Measurements from ENCODE around the gene H6PD.

H6PD gene

DNA sequence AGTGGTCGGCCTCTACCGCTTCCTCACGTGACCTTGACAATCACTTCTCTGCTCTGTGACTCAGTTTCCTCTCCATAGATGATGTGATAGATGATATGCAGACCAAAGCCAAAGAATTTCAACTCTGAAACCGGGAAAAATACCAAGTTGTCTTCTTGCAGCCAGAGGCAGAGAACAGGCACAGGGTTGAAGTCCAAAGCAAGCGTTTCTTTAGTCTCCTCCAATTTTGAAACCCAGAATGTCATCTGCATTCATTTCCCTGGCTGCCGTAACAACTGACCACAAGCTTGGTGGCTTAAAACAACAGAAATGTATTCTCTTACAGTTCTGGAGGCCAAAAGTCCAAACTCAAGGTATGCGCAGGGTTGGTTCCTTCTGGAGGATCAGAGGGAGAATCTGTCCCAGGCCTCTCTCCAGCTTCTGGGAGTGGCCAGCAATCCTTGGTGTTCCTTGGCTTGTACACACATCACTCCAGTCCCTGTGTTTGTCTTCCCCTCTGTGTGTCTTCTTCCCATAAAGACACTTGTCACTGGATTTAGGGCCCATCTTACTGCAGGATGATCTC lies 30.3 kb upstream of the H6PD start:
- DNase-seq (ENCODE audit: low read depth in 2 of 2), result no peak

DNA sequence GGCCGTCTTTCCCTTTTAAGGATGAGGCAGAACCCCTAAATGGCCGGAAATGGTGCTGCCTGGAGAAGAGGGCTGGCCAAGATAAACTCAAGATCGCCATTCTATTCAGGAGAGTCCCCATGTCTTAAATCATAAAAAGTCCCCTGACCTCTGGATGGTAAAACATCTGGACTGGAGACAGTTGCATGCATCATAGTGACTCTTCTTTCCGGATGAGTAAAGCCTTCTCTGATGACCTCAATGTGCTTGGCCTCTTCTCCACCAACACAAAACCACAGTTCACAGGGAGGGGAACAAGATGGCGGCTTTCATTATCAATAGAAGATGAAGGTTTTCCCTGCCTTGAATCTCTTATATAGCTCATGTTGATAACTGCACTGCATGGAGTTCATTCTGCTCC lies 27.5 kb upstream of the H6PD start:
- DNase-seq (ENCODE audit: low read depth in 2 of 2), result no peak

- no peak for DNase-seq (ENCODE audit: low read depth in 2 of 2)
Observed at GRCh38 chr1:9207715-9208114, 26.9 kb upstream of the H6PD start.

DNA sequence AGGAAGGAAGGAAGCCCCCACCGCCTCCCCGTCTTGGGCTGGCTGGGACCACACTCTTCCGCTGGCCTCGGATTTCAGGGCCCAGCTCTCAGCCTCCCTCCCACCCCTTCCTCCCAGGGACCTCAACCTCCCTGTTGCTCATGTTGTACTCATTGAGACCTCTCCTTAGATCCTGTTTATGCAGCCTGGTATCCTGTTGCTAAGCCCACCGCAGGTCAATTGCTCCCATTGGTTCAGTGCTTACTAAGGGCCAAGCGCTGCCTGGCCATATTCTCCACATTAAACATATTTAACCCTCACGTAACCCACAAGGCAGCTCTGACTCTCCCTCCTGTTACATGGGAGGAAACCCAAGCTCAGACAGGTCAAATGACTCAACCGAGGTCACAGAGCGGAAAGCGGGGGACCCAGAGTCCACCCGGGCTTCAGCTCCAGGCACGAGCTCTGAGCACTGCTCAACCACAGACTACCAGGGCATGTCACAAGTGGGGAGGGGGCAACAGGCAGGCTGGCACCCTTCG lies 23.2 kb upstream of the H6PD start:
- no peak for DNase-seq (ENCODE audit: low read depth in 2 of 2)

DNA sequence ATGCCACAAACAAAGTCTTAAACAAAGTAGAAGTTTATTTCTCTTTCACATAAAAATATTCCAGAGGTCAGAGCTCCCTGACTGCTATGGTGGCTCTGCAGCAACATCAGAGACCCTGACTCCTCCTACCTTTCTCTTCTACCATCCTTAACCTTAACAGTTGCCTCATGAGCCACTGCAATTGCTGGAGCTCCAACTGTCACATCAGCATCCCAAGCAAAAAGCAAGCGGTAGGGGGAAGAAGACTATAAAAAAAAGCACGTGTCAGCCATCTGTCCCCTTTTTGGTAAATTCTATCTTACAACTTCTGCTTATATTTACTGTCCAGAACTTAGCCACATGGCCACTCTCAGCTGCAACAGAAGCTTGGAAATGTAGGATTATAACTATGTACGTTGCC lies 21.8 kb upstream of the H6PD start:
- DNase-seq (ENCODE audit: low read depth in 2 of 2), result no peak

DNA sequence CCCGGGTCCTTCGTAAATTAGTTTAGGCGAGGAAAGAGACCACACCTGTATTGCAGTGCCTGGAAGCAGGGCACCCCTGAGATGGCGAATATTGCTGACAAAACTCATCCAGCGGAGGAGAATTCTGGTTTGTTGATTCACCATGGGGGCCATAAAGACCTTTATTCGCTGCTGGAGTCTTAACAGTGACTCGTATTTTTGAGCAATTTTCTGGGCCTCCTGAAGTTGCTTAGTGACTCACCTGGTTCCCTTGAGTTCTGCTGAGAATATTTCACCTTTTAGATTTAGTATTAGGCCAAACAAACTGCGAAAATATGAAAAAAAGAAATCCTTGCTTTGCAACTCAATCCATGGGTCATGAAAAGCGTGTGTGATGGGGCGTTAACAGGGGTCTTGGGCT lies 20.6 kb upstream of the H6PD start:
- DNase-seq (ENCODE audit: low read depth in 2 of 2), result no peak

GRCh38 chr1:9218917-9219316 lies 15.7 kb upstream of the H6PD start:
- DNase-seq (ENCODE audit: low read depth in 2 of 2), result no peak

DNA sequence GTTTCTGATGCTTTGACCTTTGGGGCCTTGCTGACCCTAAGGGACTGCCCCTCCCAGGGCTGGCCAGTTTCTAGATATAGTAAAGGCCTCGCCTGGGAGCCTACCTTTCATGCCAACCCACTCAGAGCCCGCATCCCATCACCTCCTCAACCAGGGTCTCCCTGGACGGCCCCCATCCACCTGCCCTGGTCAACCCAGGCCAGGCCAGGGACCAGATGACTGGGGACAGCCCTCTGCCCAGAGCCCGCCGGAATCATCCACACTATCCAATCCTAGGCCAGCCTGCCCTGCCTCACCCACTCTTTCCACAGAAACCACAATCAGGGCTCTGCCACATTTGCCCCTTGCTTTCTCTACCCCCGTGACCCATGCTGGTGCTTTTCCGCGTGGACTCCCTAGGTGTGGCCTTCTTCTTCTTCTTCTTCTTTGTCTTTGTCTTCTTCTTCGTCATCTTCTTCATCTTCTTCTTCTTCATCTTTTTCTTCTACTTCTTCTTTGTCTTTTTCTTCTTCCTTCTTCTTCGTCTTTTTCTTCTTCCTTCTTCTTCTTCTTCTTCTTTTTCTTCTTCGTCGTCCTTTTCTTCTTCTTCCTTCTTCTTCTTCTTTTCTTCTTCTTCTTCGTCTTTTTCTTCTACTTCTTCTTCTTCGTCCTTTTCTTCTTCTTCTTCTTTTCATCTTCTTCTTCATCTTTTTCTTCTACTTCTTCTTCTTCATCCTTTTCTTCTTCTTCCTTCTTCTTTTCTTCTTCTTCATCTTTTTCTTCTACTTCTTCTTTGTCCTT lies 11.5 kb upstream of the H6PD start:
- DNase-seq (ENCODE audit: low read depth in 2 of 2), result no peak

DNA sequence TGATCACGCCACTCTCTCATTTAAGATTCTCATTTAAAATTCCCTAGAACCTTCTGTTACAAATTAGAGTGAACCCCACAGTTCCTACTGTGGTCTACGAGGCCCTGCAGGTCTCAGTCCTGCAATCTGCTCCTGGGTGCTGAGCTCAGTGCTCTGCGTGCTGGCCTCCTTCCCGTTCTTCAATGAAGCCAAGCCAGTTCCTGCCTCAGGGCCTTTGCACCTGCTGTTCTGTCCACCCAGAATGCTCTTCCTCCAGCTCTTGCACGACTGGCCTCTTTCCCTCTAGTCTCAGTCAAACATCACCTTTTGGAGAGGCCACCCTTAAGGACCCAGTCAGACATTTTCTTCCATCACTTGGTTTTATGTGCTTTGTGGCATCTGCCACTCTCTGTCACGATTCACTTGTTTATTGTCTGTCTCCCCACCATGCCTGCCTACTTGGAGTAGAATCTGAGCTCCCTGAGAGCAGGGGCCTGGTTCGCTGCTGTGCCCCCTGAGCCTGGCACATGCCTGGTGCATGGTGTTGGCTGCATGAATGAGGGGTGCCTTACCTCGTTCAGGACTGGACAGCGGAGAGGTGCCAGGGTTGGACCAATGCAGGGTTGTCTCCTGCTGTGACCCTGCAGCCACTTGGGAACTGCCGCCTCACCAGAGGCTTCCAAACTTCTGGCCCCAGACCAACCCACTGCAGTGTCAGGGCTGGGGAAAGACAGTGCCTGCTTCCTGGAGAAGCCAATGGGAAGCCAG lies 9.7 kb upstream of the H6PD start:
- no peak for DNase-seq (ENCODE audit: low read depth in 2 of 2)

GRCh38 chr1:9225411-9225785 lies 9.2 kb upstream of the H6PD start:
- DNase-seq (ENCODE audit: low read depth in 2 of 2), result no peak

GRCh38 chr1:9228609-9229008 lies 6.0 kb upstream of the H6PD start:
- peak in 1 of 2 donors; percentile 20 for DNase-seq (ENCODE audit: low read depth in 2 of 2)

DNA sequence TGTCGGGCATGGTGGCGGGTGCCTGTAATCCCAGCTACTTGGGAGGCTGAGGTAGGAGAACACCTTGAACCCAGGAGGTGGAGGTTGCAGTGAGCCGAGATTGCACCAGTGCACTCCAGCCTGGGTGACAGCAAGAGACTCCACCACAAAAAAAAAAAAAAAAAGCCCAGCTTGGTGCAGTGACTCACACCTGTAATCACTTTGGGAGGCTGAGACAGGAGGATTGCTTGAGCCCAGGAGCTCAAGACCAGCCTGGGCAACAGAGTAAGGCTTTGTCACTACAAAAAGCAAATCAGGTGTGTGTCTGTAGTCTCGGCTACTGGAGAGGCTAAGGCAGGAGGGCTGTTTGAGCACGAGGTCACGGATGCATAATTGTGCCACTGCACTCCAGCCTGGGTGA lies 5.0 kb upstream of the H6PD start:
- DNase-seq (ENCODE audit: low read depth in 2 of 2), result no peak

DNA sequence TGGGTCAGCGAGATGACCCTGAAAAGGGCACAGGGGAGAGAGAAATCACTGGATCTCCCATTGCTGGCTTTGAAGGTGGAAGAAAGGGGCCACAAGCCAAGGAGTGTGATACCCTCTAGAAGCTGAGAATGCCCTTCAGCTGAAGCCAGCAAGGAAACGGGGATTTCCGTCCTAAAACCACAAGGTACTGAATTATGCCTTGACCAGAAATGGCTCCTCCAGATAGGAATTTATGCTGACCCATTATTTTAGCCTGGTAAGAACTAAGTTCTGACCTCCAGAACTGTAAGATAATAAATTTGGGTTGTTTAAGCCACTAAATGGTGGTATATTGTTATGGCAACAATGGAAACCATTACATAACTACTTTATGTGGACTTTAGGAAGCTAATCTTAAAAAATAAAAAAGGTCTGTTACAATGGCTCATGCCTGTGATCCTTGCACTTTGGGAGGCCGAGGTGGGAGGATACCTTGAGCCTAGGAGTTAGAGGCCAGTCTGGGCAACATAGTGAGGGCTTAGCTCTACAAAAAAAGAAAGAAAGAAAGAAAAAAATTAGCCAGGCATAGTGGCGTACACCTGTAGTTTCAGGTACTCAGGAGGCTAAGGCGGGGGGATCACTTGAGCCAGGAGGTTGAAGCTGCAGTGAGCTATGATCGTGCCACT lies 3.6 kb upstream of the H6PD start:
- no peak for DNase-seq (ENCODE audit: low read depth in 2 of 2)

DNA sequence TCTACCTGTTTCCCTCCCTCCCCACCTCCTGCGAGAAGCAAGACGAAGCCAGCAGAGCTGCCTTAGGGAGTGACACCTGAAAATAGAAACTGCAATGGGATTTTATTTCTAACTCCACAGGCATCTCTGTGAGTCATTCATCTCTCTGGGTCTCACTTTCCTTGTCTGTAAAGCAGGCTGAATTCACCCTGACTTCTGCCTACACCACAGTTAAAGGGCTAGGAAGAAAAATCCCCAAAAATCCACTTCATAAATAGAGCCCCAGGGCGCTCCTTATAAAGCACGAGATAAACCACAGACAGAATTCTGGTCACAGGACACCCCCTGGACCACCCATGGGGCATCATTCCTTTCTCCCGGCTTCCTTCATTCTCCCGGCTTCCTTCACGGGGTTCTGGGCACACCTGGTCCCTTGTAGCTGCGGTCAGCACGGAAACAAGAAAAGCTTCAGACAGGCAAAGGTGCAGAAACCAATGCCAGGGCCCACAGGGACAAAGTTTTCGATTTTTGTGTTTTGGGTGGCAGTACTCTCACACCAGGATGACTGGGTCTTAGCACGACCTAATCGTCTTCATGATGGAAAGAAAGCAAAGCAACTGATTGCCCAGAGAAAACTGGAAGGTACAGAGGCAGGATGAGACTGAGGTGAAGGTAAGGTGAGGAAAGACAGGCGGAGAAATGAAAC lies 2.8 kb upstream of the H6PD start:
- DNase-seq (ENCODE audit: low read depth in 2 of 2), result no peak

DNA sequence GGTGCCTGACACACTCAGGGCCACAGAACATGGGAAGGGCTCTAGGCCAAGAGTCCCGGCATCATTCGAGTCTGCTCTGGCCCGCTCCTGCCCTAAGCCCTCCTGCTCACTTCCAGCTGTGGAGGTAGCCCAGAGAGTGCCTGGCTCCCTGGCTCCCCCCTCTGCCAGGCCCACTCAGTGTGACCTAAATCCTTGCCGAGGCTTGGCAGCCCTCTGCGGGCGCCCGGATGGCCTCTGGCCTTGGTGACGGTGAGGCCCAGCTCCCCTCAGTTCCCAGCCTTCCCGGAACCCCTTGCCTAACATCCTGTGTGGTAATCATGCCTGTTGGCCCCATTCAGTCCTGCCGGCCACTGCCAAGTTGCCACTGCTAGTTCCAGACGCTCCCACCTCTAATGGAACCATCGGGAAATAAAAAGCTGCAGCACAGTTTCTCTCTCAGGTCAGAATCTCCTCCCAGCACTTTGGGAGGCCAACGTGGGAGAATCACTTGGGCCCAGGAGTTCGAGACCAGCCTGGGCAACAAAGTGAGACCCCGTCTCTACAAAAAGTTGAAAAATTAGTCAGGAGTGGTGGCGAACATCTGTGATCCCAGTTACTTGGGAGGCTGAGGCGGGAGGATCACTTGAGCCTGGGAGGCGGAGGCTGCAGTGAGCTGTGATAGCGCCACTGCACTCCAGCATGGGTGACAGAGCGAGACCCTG lies 1.2 kb upstream of the H6PD start:
- no peak for DNase-seq (ENCODE audit: low read depth in 2 of 2)

GRCh38 chr1:9233942-9234222 lies 692 bp upstream of the H6PD start:
- DNase-seq (ENCODE audit: low read depth in 2 of 2), result no peak

DNA sequence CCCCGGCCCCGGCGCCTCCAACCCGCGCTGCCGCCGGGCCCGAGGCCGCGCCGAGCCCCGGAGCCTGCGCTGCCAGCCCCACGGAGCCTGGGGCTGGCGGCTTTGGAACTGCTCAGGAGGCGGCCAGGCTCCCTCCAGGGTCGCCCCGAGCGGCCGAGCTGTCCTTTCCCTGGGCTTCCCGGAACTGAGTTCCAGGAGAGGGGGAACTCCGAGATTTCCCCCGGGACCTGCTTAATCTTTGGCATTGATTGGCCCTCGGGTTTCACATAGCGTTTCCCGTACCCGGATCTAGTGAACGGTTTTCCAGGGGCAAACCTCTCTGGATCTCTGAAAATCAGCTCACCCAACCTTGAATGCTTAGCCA lies 504 bp downstream of the H6PD start:
- no peak for DNase-seq (ENCODE audit: low read depth in 2 of 2)

GRCh38 chr1:9235560-9235959 lies 986 bp downstream of the H6PD start:
- DNase-seq (ENCODE audit: low read depth in 2 of 2), result no peak

- no peak for DNase-seq (ENCODE audit: low read depth in 2 of 2)
Observed at GRCh38 chr1:9238134-9238533, 3.6 kb downstream of the H6PD start.

- DNase-seq (ENCODE audit: low read depth in 2 of 2), result no peak
Observed at GRCh38 chr1:9238550-9238949, 4.0 kb downstream of the H6PD start.

GRCh38 chr1:9239622-9240401 lies 5.2 kb downstream of the H6PD start:
- peak; percentile 33 to 35 for DNase-seq (ENCODE audit: low read depth in 2 of 2)

All from stimulated activated CD4-positive, alpha-beta T cell treated with anti-CD3 and anti-CD28 coated beads, Interleukin-4, amount 100 ng/mL, for 48 hours (primary cell).